MM.1S (cell line): ENCODE results near the gene DENND5B.
"Not testable (repeated sequence)": the region's sequence is repeated elsewhere in the genome, so short reads cannot be mapped to it uniquely, and the experiment has no call there.

Source experiments
- DNase-seq: peaks from one replicate; pipeline ENCODE4 v3.0.0-alpha.2; 2015
- H2AFZ ChIP-seq: fragments of 300-600 bp; sonication (generic); 2 replicates; pipeline ENCODE4 v1.6.0; 2016; ENCODE audit warnings: antibody characterized with exemption, low read length
- H3F3A ChIP-seq: fragments of 300-600 bp; sonication (generic); 2 replicates; pipeline ENCODE4 v1.6.1; 2016; ENCODE audit warnings: mild to moderate bottlenecking, antibody characterized with exemption, low read length, moderate library complexity, mixed read lengths; ENCODE audit not compliant: insufficient read depth
- H3K27ac ChIP-seq: fragments of 300-600 bp; sonication (generic); 2 replicates; pipeline ENCODE4 v1.5.1; 2016; ENCODE audit warnings: mild to moderate bottlenecking, low read length
- H3K27me3 ChIP-seq: fragments of 300-600 bp; sonication (generic); replicated peaks from 2 replicates; pipeline ENCODE4 v1.6.0; 2016; ENCODE audit warnings: low read length; ENCODE audit not compliant: insufficient read depth
- H3K36me3 ChIP-seq: fragments of 300-600 bp; sonication (generic); replicated peaks from 2 replicates; pipeline ENCODE4 v1.6.1; 2016; ENCODE audit warnings: mild to moderate bottlenecking, low read length, mixed read lengths; ENCODE audit not compliant: insufficient read depth
- H3K4me1 ChIP-seq: fragments of 300-600 bp; sonication (generic); 2 replicates; pipeline ENCODE4 v1.6.1; 2016; ENCODE audit warnings: low read length, mixed read lengths
- H3K4me2 ChIP-seq: fragments of 300-600 bp; sonication (generic); 2 replicates; pipeline ENCODE4 v1.6.0; 2016; ENCODE audit warnings: low read depth, low read length
- H3K4me3 ChIP-seq: fragments of 300-600 bp; sonication (generic); 2 replicates; pipeline ENCODE4 v1.5.1; 2016; ENCODE audit warnings: low read length, mixed read lengths
- H3K79me2 ChIP-seq: fragments of 300-600 bp; sonication (generic); 2 replicates; pipeline ENCODE4 v1.6.1; 2016; ENCODE audit warnings: mixed run types, low read length, mixed read lengths
- H3K9ac ChIP-seq: fragments of 300-600 bp; sonication (generic); 2 replicates; pipeline ENCODE4 v1.6.1; 2016; ENCODE audit warnings: low read length, mixed read lengths
- H3K9me2 ChIP-seq: fragments of 300-600 bp; sonication (generic); replicated peaks from 2 replicates; pipeline ENCODE4 v1.6.1; 2016; ENCODE audit warnings: mild to moderate bottlenecking, low read length, mixed read lengths; ENCODE audit not compliant: insufficient read depth
- H3K9me3 ChIP-seq: fragments of 300-600 bp; sonication (generic); replicated peaks from 2 replicates; pipeline ENCODE4 v1.6.1; 2016; ENCODE audit warnings: mild to moderate bottlenecking, low read length, mixed read lengths; ENCODE audit not compliant: insufficient read depth
- H4K20me1 ChIP-seq: fragments of 300-600 bp; sonication (generic); 2 replicates; pipeline ENCODE4 v1.6.1; 2016; ENCODE audit warnings: mild to moderate bottlenecking, low read length, moderate library complexity, mixed read lengths; ENCODE audit not compliant: insufficient read depth
- EZH2 ChIP-seq: fragments of 300-600 bp; sonication (generic); optimal IDR thresholded peaks from 2 replicates; pipeline ENCODE3; 2017; ENCODE audit warnings: low read depth, mild to moderate bottlenecking, antibody characterized with exemption, low read length, mixed read lengths
- EZH2phosphoT487 ChIP-seq: fragments of 300-600 bp; sonication (generic); IDR thresholded peaks from 2 replicates; pipeline ENCODE4 v1.6.1; 2018; ENCODE audit warnings: antibody characterized with exemption, low read length
- TF ChIP-seq, protein P1 (sequence below): fragments of 300-600 bp; sonication (generic); IDR thresholded peaks from 2 replicates; pipeline ENCODE4 v1.5.1; 2016; ENCODE audit warnings: antibody characterized with exemption, low read length, mixed read lengths

DENND5B gene

DNA sequence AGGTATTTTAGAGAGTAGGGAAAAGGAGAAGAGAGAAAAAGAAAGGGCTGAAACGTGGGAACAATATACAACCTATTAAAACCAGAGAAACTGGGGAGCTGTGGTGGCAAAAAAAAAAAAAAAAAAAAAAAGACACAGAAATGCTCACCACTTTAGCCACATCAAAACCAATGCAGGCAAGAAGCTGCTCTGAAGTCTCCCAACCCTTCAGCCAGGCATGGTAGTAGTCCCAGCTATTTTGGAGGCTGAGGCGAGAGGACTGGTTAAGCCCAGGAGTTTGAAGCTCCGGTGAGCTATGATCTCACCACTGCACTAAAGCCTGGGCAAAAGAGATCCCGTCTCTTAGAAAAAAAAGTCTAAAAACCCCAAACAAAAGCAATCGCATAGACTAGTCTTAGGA, 33.2 kb downstream of the DENND5B start:
- H4K20me1 ChIP-seq, result no peaks in the 10 kb centered on the region
- no peaks in the 10 kb centered on the region for H3K9me2 ChIP-seq
- no peak overlapping the region for H3K9ac ChIP-seq
- peaks cover 56% of the 10 kb centered on the region for H3K79me2 ChIP-seq
- H3K4me3 ChIP-seq, result no peak overlapping the region
- no peaks in the 10 kb centered on the region for H3K36me3 ChIP-seq
- H3K4me2 ChIP-seq, result no peak overlapping the region
- no peaks in the 10 kb centered on the region for H3F3A ChIP-seq
- H3K27me3 ChIP-seq, result no peaks in the 10 kb centered on the region
- H3K9me3 ChIP-seq, result no peaks in the 10 kb centered on the region
- TF ChIP-seq EZH2, result no peak
- TF ChIP-seq, protein P1, sequence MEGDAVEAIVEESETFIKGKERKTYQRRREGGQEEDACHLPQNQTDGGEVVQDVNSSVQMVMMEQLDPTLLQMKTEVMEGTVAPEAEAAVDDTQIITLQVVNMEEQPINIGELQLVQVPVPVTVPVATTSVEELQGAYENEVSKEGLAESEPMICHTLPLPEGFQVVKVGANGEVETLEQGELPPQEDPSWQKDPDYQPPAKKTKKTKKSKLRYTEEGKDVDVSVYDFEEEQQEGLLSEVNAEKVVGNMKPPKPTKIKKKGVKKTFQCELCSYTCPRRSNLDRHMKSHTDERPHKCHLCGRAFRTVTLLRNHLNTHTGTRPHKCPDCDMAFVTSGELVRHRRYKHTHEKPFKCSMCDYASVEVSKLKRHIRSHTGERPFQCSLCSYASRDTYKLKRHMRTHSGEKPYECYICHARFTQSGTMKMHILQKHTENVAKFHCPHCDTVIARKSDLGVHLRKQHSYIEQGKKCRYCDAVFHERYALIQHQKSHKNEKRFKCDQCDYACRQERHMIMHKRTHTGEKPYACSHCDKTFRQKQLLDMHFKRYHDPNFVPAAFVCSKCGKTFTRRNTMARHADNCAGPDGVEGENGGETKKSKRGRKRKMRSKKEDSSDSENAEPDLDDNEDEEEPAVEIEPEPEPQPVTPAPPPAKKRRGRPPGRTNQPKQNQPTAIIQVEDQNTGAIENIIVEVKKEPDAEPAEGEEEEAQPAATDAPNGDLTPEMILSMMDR, result no peak
- no peak for TF ChIP-seq EZH2phosphoT487
- no peak overlapping the region for H2AFZ ChIP-seq
- H3K27ac ChIP-seq, result no peak overlapping the region
- no peak for DNase-seq
- H3K4me1 ChIP-seq, result no peaks in the 10 kb centered on the region

DNA sequence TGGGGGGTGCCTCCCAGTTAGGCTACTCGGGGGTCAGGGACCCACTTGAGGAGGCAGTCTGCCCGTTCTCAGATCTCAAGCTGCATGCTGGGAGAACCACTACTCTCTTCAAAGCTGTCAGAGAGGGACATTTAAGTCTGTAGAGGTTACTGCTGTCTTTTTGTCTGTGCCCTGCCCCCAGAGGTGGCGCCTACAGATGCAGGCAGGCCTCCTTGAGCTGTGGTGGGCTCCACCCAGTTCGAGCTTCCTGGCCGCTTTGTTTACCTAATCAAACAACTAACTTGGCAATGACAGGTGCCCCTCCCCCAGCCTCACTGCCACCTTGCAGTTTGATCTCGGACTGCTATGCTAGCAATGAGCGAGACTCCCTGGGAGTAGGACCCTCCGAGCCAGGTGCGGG, 35.5 kb downstream of the DENND5B start:
- H2AFZ ChIP-seq, H3F3A ChIP-seq, H3K36me3 ChIP-seq, H3K9me3 ChIP-seq, H3K9me2 ChIP-seq, DNase-seq, H3K27me3 ChIP-seq, H3K9ac ChIP-seq, H3K27ac ChIP-seq, H3K4me3 ChIP-seq, H4K20me1 ChIP-seq, H3K4me2 ChIP-seq, H3K4me1 ChIP-seq: not testable (repeated sequence)
- peaks cover 36% of the 10 kb centered on the region for H3K79me2 ChIP-seq

DNA sequence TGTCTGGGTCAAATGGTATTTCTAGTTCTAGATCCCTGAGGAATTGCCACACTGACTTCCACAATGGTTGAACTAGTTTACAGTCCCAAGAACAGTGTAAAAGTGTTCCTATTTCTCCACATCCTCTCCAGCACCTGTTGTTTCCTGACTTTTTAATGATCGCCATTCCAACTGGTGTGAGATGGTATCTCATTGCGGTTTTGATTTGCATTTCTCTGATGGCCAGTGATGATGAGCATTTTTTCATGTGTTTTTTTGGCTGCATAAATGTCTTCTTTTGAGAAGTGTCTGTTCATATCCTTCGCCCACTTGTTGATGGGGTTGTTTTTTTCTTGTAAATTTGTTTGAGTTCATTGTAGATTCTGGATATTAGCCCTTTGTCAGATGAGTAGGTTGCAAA, 40.3 kb downstream of the DENND5B start:
- not testable (repeated sequence) for H3K4me1 ChIP-seq, H3K9me2 ChIP-seq, H3K27me3 ChIP-seq, H3K27ac ChIP-seq, H3K36me3 ChIP-seq, H2AFZ ChIP-seq, H3K4me3 ChIP-seq, DNase-seq, H4K20me1 ChIP-seq, H3K9me3 ChIP-seq, H3F3A ChIP-seq, H3K4me2 ChIP-seq, H3K9ac ChIP-seq
- H3K79me2 ChIP-seq, result peaks cover 15% of the 10 kb centered on the region

DNA sequence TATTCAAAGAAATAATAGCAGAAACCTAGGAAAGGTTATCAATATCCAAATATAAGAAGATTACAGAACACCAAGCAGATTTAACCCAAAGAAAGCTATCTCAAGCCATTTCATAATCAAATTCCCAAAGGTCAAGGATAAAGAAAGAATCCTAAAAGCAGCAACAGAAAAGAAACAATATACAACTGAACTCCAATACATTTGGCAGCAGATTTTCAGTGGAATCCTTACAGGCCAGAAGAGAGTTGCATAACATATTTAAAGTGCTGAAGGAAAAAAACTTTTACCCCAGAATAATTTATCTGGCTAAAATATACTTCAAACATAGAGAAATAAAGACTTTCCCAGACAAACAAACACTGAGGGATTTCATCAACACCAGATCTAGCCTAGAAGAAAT, 54.3 kb downstream of the DENND5B start:
- Histone ChIP-seq H3K27me3 (no peaks in the 10 kb centered on the region), H3K9me3 (no peaks in the 10 kb centered on the region), H3K9me2 (no peaks in the 10 kb centered on the region), H3K9ac (no peak overlapping the region), H2AFZ (no peak overlapping the region), H3K4me1 (no peaks in the 10 kb centered on the region), H3K27ac (no peak overlapping the region), H4K20me1 (no peaks in the 10 kb centered on the region), H3K4me2 (no peak overlapping the region), H3K36me3 (no peaks in the 10 kb centered on the region), H3K79me2 (peaks cover 76% of the 10 kb centered on the region), H3F3A (no peaks in the 10 kb centered on the region), H3K4me3 (no peak overlapping the region)
- DNase-seq, result no peak
- TF ChIP-seq, protein P1, result no peak
- TF ChIP-seq EZH2 (no peak), EZH2phosphoT487 (no peak)
